HG03469 (cell line): ENCODE data around the gene USP32.
"Not testable (repeated sequence)": the region's sequence is repeated elsewhere in the genome, so short reads cannot be mapped to it uniquely, and the experiment has no call there.

ENCODE experiments used
- ATAC-seq: cut with Tn5 transposase; IDR thresholded peaks from one replicate; pipeline ENCODE4 v1.9.1; 2021; ENCODE audit warnings: mild to moderate bottlenecking, moderate library complexity, moderate number of reproducible peaks; ENCODE audit not compliant: unreplicated experiment

The USP32 gene, protein sequence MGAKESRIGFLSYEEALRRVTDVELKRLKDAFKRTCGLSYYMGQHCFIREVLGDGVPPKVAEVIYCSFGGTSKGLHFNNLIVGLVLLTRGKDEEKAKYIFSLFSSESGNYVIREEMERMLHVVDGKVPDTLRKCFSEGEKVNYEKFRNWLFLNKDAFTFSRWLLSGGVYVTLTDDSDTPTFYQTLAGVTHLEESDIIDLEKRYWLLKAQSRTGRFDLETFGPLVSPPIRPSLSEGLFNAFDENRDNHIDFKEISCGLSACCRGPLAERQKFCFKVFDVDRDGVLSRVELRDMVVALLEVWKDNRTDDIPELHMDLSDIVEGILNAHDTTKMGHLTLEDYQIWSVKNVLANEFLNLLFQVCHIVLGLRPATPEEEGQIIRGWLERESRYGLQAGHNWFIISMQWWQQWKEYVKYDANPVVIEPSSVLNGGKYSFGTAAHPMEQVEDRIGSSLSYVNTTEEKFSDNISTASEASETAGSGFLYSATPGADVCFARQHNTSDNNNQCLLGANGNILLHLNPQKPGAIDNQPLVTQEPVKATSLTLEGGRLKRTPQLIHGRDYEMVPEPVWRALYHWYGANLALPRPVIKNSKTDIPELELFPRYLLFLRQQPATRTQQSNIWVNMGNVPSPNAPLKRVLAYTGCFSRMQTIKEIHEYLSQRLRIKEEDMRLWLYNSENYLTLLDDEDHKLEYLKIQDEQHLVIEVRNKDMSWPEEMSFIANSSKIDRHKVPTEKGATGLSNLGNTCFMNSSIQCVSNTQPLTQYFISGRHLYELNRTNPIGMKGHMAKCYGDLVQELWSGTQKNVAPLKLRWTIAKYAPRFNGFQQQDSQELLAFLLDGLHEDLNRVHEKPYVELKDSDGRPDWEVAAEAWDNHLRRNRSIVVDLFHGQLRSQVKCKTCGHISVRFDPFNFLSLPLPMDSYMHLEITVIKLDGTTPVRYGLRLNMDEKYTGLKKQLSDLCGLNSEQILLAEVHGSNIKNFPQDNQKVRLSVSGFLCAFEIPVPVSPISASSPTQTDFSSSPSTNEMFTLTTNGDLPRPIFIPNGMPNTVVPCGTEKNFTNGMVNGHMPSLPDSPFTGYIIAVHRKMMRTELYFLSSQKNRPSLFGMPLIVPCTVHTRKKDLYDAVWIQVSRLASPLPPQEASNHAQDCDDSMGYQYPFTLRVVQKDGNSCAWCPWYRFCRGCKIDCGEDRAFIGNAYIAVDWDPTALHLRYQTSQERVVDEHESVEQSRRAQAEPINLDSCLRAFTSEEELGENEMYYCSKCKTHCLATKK (N-terminal part only)

DNA sequence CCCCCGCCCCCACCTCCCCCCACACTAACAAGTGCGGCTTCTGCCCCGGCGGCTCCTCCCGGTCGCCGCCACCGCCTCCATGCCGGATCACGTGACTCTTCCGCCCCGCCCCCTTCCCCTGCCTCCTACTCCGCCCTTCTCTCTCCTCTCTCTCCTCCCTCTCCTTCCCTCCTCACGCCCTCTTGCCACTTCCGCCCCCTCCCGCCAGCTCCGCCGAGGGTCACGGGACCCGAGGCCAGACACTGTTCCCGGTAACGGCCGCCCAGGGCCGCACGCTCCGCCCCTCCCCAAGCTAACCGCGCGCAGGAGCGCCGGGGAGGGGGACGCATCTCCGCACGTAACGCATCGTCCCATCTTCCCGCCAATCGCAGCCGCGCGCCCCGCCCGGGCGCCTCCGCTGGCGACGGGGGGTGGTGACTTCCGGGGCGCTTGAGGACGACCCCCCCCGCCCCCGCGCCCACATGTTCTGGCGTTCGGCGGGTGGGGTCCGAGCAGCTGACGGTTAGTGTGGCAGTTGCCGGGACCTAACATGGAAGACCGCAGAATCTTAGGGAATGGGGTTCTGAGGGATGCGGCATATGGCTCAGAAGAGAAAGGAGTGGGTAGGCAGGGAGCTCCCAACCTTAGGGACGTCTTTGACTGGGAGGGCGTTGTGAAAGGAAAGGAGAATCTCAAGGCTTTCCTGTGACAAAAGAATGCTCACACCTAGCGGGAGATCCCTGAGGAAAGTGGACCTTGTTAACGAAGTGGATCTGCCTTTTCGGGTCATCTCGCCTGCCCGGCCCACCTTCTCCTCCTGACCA lies at the start of gene USP32:
TSS of gene USP32 (minus strand) at position 92 of the 803 bp plus-strand sequence. CDS start 194 bp downstream, outside the sequence.
- peak; percentile 82 for ATAC-seq

DNA sequence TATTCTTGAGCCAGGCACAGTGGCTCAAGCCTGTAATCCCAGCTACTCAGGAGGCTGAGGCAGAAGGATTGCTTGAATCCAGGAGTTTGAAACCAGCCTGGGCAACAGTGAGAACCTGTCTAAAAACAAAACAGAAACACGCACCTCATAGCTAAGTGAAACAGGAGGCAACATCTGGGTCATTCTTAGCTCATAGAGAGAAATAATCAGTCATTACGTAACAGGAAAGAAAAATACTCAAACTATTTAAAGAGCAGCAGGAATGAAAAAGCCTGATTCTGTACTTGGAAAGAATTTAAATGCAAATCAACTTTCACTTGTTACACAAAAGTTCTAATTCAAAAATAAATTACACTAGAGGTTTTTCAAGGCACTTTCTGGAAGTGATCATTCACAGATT lies 47.6 kb upstream of the USP32 start:
- no peak for ATAC-seq

DNA sequence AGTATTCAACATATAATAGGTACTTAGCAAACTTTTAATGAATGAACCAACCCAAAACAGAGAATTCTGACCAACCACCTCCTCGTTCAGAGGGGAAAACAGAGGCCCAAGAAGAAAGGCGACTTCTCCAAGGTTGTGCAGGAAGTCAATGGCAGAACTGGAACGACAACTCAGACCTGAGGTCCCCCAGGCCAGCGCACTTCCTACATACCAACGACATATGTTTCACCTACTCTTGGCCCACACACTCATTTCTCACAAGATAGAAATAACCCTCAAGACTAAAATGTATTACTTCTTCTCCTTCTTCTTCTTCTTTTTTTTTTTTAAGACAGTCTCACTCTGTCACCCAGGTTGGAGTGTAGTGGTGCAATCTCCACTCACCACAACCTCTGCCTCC lies 44.7 kb upstream of the USP32 start:
- no peak for ATAC-seq

DNA sequence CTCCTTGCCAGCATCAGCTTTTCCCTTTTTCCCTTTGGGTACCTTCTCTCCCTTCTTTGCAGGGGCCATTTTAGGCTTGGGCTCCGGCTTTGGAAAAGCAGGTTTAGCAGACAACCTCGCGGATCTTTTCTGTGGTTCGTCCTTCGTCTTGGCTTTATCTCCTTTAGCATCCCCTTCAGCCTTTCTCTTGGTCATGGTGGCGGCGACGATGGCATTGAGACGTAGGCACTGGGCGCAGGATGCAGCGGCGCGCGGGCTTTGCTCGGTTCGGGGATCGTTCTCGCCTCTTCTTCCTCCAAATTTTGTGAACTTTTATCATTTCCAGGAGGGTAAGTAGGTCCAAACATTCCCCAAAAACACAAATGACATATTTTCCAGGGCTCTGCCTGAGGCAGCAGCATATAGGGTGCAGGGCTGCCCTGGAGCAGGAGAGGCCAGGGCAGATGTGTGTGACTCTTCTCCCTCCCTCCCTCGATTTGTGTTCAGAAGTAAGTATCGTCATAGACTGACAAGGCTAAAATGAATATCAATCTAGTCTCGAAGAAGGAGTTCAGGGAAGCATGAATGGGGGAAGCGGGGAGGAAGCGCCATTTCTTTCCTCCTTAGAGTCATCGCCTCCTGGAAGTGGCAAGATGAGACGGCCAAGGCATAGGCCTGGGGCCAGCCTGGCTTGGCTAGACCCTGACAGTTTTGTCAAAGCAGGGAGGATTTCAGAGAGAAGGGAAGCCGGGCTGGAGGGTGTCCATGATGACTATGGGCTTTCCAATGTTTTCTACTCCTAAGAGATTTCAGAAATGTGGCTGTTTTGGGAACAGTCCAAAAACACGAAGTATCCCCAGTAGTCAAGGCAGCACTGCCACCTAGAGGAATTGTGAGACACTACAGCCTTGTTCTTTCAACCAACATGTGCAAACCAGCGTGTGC lies 43.6 kb upstream of the USP32 start:
- no peak for ATAC-seq

DNA sequence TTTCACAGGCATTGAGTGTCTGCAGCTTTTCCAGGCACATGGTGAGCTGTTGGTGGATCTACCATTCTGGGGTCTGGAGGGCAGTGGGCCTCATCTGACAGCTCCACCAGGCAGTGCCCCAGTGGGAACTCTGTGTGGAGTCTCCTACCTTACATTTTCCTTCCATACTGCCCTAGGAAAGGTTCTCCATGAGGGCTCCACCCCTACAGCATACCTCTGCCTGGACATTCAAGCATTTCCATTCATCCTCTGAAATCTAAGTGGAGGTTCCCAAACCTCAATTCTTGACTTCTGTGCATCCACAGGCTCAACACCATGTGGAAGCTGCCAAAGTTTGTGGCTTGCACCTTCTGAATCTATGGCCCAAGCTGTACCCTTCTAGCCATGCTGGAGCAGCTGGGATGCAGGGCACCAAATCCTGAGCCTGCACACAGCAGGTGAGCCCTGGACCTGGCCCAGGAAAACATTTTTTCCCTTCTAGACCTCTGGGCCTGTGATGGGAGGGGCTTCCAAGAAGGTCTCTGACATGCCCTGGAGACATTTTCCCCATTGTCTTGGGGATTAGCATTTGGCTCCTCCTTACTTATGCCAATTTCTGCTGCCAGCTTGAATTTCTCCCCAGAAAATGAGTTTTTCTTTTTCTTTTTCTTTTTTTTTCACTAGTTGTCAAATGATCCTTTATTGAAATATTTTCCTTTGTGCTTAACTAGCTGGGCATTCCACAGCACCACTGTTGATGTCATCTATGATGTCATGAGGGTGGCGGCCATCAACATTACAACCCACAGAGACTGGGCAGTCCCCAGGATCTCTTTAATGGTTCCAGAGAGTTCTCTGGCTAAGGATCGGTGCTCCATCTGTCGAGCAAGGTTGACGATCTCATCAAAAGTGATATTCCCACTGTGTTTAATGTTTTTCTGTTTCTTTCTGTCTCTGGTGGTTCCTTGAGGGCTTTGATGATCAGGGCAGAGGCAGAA lies 41.4 kb upstream of the USP32 start:
- ATAC-seq: not testable (repeated sequence)

DNA sequence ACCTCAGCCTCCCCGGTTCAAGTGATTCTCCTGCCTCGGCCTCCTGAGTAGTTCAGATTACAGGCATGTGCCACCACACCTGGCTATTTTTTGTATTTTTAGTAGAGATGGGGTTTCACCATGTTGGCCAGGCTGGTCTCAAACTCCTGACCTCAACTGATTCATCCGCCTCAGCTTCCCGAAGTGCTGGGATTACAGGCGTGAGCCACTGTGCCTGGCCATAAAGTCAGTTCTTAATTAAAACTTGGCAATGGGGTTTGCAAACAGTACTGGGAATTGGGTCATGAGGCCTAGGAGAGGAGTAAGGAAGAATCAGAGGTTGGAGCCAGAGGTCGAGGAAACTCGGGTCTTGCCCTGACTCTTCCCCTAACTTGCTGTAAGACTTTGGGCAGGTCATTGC lies 38.6 kb upstream of the USP32 start:
- not testable (repeated sequence) for ATAC-seq

DNA sequence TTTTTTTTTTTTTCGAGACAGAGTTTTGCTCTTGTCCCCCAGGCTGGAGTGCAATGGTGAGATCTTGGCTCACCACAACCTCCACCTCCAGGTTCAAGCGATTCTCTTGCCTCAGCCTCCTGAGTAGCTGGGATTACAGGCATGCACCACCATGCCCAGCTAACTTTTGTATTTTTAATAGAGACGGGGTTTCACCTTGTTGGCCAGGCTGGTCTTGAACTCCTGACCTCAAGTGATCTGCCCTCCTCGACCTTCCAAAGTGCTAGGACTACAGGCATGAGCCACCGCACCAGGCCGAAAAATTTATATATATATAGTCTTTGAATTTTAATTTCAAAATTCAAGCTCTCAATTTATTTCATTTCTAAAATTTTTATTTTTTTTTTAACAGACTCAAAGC lies 36.6 kb upstream of the USP32 start:
- ATAC-seq: not testable (repeated sequence)

DNA sequence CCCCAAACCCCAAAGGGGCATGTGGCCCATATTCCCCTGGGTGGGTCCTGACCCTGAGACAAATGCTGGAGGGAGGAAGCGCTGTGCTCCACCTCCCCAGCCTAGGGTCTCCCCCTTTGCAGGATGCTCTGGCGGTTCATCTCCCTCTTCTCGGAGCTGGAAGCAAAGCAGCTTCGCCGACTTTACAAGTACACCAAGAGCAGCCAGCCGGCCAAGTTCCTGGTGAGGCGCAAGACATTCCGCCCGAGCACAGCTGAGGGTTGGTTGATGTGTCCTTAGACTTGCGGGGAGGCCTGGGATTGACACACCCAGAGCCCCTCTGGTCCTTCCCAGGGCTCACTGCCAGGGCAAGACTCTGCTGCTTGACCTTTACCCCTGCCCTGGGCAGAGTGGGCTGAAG lies 34.7 kb upstream of the USP32 start:
- ATAC-seq: no peak

DNA sequence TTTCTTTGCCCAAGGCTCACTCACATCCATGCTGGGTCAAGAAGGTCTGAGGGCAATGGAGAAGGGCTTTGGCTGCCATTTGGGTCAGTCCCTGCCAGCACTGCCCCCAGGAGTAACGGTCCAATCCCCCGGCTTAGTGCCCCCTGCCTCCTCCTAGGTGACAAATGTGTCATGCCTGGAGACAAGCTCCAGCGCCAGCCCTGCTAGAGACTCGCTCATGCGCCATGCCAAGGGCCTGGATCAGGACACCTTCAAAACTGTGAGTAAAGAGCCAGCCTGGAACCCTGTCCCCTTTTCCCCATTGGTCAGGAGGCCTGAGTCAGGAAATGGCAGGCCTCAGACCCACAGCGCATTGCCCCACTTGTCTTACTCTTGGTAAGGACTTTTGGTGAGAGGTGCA lies 33.7 kb upstream of the USP32 start:
- no peak for ATAC-seq

DNA sequence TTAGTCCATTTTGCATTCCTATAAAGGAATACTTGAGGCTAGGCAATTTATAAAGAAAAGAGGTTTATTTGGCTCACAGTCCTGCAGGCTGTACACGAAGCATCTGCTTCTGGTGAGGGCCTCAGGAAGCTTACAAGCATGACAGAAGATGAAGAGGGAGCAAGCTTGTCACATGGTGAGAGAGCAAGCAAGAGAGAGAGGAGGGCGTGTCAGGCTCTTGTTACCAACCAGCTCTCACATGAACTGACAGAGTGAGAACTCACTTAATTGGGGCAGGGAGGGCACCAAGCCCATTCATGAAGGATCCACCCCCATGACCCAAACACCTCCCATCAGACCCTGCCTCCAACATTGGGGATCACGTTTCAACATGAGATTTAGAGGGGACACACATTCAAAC lies 31.9 kb upstream of the USP32 start:
- ATAC-seq: no peak

DNA sequence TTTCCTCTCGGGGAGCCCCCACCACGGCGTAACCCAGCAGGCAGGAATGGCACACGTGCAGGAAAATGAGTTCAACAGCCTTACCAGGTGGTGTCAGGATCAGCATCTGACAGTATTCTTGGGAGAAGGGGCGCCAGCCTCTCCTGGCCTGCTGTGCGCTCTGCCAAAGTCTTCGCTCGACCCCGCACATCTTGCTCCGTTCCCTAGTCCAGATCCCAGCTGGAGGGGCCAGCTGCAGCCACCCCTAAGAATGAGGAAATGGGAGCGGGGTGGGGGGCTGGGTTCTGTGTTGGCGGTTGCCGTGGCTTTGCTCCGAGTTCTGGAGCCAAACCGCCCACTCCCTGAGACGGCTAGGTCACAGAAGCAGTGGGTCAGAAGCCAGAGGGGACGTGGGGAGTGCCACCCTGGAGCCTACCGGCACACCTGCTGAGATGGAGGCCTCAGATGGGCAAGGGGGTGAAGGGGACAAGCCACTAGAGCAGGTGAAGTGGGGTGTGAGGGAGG lies 30.3 kb upstream of the USP32 start, which contains the start of gene CHCT1:
TSS of gene CHCT1 (plus strand) at position 328 of the 504 bp plus-strand sequence. CDS start at position 432, 104 bp downstream.
- ATAC-seq: no peak

DNA sequence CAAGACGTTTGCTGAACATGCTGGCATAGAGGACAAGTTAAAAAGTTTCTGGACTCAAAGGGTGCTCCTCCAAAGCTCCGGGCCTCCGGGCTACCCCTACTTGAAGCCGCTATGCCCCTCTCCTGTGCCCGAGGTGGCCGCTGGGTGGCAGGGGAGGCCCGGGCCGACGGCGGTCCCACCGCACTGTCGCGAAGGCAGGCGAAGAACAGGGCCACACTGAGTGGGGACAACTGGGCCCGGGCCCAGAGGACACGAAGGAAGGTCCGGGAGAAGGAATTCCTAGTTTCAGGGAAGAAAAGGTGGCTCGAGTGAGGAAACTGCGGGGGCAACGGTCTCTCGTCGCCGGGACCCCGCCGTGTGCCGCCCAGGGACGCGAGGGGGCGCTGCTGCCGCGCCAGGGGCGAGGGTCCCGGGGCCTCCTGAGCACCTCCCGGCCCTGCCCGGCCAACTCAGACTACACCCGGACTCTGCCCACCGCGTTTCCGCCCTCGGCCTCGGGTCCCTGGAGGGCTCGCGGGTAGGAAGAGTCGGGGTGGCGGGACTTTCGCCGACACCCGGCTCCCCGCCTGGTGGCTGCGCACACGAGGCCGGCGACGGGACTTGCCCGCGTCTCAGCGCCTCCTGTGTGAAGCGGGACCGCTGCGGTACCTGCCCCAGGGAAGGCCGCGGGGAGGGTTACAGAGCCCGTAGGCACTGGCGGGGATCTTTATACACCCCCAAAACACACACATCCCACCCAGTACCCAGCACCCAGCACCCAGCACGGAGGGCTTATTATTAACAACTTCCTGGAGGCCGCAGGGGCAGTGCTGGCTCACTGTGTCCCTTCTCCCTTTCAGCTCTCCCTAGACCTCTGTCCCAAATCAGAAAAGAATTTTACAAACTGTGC lies 29.6 kb upstream of the USP32 start:
- ATAC-seq: no peak

DNA sequence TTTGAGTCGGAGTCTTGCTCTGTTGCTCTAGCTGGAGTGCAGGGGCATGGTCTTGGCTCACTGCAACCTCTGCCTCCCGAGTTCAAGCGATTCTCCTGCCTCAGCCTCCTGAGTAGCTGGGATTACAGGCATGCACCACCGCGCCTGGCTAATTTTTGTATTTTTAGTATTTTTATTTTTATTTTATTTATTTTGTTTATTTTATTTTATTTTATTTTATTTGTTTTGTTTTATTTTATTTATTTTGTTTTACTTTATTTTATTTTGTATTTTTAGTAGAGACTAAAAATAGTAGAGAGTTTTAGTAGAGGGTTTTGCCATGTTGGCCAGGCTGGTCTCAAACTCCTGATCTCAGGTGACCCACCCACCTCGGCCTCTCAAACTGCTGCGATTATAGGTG lies 27.9 kb upstream of the USP32 start:
- ATAC-seq: not testable (repeated sequence)

DNA sequence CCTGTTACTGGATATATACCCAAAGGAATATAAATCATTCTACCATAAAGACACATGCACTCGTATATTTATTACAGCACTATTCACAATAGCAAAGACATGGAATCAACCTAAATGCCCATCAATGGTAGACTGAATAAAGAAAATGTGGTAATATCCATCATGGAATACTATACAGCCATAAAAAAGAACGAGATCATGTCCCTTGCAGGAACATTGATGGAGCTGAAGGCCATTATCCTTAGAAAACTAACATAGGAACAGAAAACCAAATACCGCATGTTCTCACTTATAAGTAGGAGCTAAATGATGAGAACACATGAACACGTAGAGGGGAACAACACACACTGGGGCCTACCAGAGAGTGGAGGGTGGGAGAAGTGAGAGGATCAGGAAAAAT lies 27.1 kb upstream of the USP32 start:
- ATAC-seq: not testable (repeated sequence)

DNA sequence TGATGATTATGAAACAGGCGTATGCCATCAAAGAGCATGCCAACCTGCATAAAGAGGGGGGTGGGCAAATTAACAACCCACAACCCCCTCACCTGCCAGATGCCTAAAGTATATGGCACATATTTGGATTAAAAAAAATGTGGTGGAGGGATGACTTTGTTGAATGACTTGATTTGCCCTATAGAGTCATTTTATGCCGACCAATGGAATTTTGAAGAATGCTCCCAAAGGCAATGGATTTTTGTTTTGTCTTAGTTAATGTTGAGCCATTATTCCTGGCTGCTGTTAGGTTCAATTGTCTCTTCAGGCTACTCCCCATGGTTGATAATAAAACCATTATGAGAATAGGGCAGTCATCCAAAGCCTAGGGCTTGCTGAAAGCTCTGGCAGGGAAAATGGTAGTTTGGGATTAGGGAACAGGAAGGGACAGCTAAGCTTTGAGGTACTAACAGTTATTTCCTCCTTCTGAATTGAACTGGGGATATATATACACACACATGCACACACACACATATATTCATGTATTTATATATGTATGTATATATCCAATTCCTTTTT lies 24.5 kb upstream of the USP32 start:
- no peak for ATAC-seq

DNA sequence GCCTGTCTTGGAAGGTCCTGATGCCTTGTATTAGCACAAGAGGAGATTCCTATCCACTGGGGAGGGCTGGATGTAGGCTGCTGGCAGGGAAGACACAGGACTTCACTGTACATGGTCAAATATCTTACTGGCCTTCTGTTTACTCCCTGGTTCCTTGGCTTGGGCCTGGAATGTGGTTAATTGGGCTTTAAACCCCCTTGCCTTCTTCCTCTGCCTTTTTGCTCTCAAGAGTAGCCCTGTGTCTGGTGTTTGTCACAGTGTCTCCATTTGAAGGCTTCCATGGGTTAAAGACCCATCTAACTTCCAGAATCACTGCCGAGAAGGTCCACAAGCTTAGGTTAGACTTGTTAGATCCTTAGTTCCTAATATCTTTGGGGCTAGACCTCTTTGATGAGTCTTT lies 23.2 kb upstream of the USP32 start:
- ATAC-seq: no peak
